ENCODE data around the gene SPAG6.
A peak's percentile ranks its signal among the peaks of the same experiment; 100 is the strongest.

The SPAG6 gene

GRCh38 chr10:22338931-22339330 lies 6.4 kb upstream of the SPAG6 start:
- no peaks in the 10 kb centered on the region for H3K36me3 ChIP-seq
- H3K27me3 ChIP-seq: peaks cover 69% of the 10 kb centered on the region
- TF ChIP-seq CTCF (IDR thresholded peaks at IDR 0.05; ENCODE audit: low read depth, low read length): no peak
- H3K4me3 ChIP-seq (ENCODE audit: low read depth, low read length): no peak overlapping the region
- no peaks in the 10 kb centered on the region for H3K4me1 ChIP-seq
- DNase-seq: no peak
- no peaks in the 10 kb centered on the region for H3K9me3 ChIP-seq

GRCh38 chr10:22339761-22340328 lies 5.5 kb upstream of the SPAG6 start:
- no peaks in the 10 kb centered on the region for H3K4me1 ChIP-seq
- peaks cover 79% of the 10 kb centered on the region for H3K27me3 ChIP-seq
- no peaks in the 10 kb centered on the region for H3K9me3 ChIP-seq
- no peak for DNase-seq
- H3K4me3 ChIP-seq (ENCODE audit: low read depth, low read length): peak overlapping the region; percentile 74
- TF ChIP-seq CTCF (IDR thresholded peaks at IDR 0.05; ENCODE audit: low read depth, low read length): no peak
- no peaks in the 10 kb centered on the region for H3K36me3 ChIP-seq

GRCh38 chr10:22340329-22341189 lies 4.7 kb upstream of the SPAG6 start:
- no peaks in the 10 kb centered on the region for H3K4me1 ChIP-seq
- TF ChIP-seq CTCF (IDR thresholded peaks at IDR 0.05; ENCODE audit: low read depth, low read length): no peak
- H3K4me3 ChIP-seq (ENCODE audit: low read depth, low read length): peak overlapping the region; percentile 74
- peak; percentile 77 for DNase-seq
- peaks cover 86% of the 10 kb centered on the region for H3K27me3 ChIP-seq
- no peaks in the 10 kb centered on the region for H3K9me3 ChIP-seq
- H3K36me3 ChIP-seq: no peaks in the 10 kb centered on the region

GRCh38 chr10:22341190-22341925 lies 3.9 kb upstream of the SPAG6 start:
- no peak for TF ChIP-seq CTCF (IDR thresholded peaks at IDR 0.05; ENCODE audit: low read depth, low read length)
- H3K27me3 ChIP-seq: peaks cover 86% of the 10 kb centered on the region
- H3K9me3 ChIP-seq: no peaks in the 10 kb centered on the region
- H3K36me3 ChIP-seq: no peaks in the 10 kb centered on the region
- H3K4me3 ChIP-seq (ENCODE audit: low read depth, low read length): peak overlapping the region; percentile 74
- DNase-seq: no peak
- no peaks in the 10 kb centered on the region for H3K4me1 ChIP-seq

- peaks cover 81% of the 10 kb centered on the region for H3K27me3 ChIP-seq
- DNase-seq: no peak
- no peak overlapping the region for H3K4me3 ChIP-seq (ENCODE audit: low read depth, low read length)
- H3K9me3 ChIP-seq: no peaks in the 10 kb centered on the region
- H3K4me1 ChIP-seq: no peaks in the 10 kb centered on the region
- no peaks in the 10 kb centered on the region for H3K36me3 ChIP-seq
- TF ChIP-seq CTCF (IDR thresholded peaks at IDR 0.05; ENCODE audit: low read depth, low read length): no peak
Measured at GRCh38 chr10:22341926-22342196, 3.4 kb upstream of the SPAG6 start.

- no peak for TF ChIP-seq CTCF (IDR thresholded peaks at IDR 0.05; ENCODE audit: low read depth, low read length)
- Histone ChIP-seq H3K36me3 (no peaks in the 10 kb centered on the region), H3K4me1 (no peaks in the 10 kb centered on the region), H3K27me3 (peaks cover 75% of the 10 kb centered on the region), H3K9me3 (no peaks in the 10 kb centered on the region), H3K4me3 (ENCODE audit: low read depth, low read length) (no peak overlapping the region)
- no peak for DNase-seq
Measured at GRCh38 chr10:22342421-22342820, 2.9 kb upstream of the SPAG6 start.
